Measurements from ENCODE around the gene USO1. TPM values are rescaled to one million over a fixed set of nuclear protein-coding genes. Genes with fewer than 3 reads are reported as not detected.

Gene USO1
- total and polyA plus RNA-seq, 9 of the 15 experiments (the other 6 are each of a cell fraction or from before 2014, with no cell fraction given) = 19.3 to 97.8 (median 48.5) TPM

GRCh38 chr4:75741027-75741426, 16.6 kb downstream of the USO1 start:
- in situ Hi-C loops (cut with MboI) = no loop called here
- 61% methylated on average over 2 of the region's 2 CpGs for WGBS (ENCODE audit: insufficient coverage, low coverage, missing lambda C conversion rate)
- ATAC-seq (peak; percentile 20; the same call in 2 of the 3 replicates), DNase-seq (ENCODE audit: extremely low read depth in 1 of 4, low spot score in 3 of 4) (no peak), FAIRE-seq (no peak)
- intact Hi-C loops (cut with micrococcal nuclease) = no loop called here
- no peaks in the 10 kb centered on the region for H3K9me3 ChIP-seq (replicated peaks; ENCODE audit: control insufficient read depth, insufficient read depth, low read depth, low read length)
- H3K27ac ChIP-seq (ENCODE audit: extremely low read depth, low read depth, low read length) = no peak overlapping the region
- CTCF ChIA-PET (ENCODE audit: low intra/inter-chr PET ratio) = interaction anchor here (0.7 kb wide), 1 partner anchor 24 kb away, joined by 3 read pairs; no protein-coding TSS in a partner anchor
- H3K27me3 ChIP-seq (ENCODE audit: control insufficient read depth in 2 of 2, insufficient read depth in 2 of 2, low read length in 2 of 2) = no peaks in the 10 kb centered on the region
- no peak overlapping the region for H3K9ac ChIP-seq (ENCODE audit: insufficient read depth in 1 of 2, low read depth in 2 of 2, low read length in 2 of 2)
- H3K4me1 ChIP-seq (replicated peaks in 1 of 2; ENCODE audit: control insufficient read depth in 2 of 2, insufficient read depth in 2 of 2, low read length in 2 of 2) = peaks cover 4 to 10% of the 10 kb centered on the region in 2 experiments; a peak in 3 of 5 replicates
- no peak overlapping the region for H3K4me2 ChIP-seq (ENCODE audit: insufficient read depth, low read length)
- no peaks in the 10 kb centered on the region for H4K20me1 ChIP-seq (replicated peaks; ENCODE audit: control insufficient read depth, insufficient read depth, low read length)
- peaks cover 11% of the 10 kb centered on the region for H3K36me3 ChIP-seq (ENCODE audit: control insufficient read depth, insufficient read depth, low read length)
- peaks cover 48% of the 10 kb centered on the region for H3K79me2 ChIP-seq (ENCODE audit: control insufficient read depth, insufficient read depth, low read length)
- H2AFZ ChIP-seq (ENCODE audit: low read depth, low read length) = no peak overlapping the region
- POLR2A ChIA-PET = interaction anchor here (0.8 to 3.4 kb wide), 4 partner anchors 9 to 32 kb away, joined by 3 to 25 read pairs (median 4); partner anchors contain the start of gene USO1
- H3K4me3 ChIP-seq = no peak overlapping the region
- BruUV-seq (replicated peaks) = no TSS peak
- TF ChIP-seq YY1 (IDR thresholded peaks at IDR 0.05; ENCODE audit: borderline replicate concordance in 1 of 3, control insufficient read depth in 1 of 3, extremely low read depth in 1 of 3, insufficient read depth in 3 of 3, insufficient read length in 1 of 3, insufficient replicate concordance in 2 of 3, low read depth in 1 of 3, low read length in 2 of 3) = no peak
- no peak for TF ChIP-seq EP300 (IDR thresholded peaks at IDR 0.05; ENCODE audit: low read length)
- TF ChIP-seq MEIS2 (IDR thresholded peaks at IDR 0.05; ENCODE audit: partially characterized antibody) = no peak
- no peak for TF ChIP-seq ZBTB9 (CRISPR knock-in tag; IDR thresholded peaks at IDR 0.05)
- TF ChIP-seq MECOM (CRISPR knock-in tag; IDR thresholded peaks at IDR 0.05) = no peak
- TF ChIP-seq CGGBP1 (CRISPR knock-in tag; IDR thresholded peaks at IDR 0.05) = no peak
- no peak for TF ChIP-seq XRCC5 (IDR thresholded peaks at IDR 0.05; ENCODE audit: low read depth, low read length)
- no peak for TF ChIP-seq ATF7 (IDR thresholded peaks at IDR 0.05)
- no peak for TF ChIP-seq GTF2B (IDR thresholded peaks at IDR 0.05; ENCODE audit: extremely low read depth, insufficient read length)
- no peak for TF ChIP-seq SMARCC2 (IDR thresholded peaks at IDR 0.05; ENCODE audit: low read depth)
- TF ChIP-seq PHF21A (IDR thresholded peaks at IDR 0.05; ENCODE audit: borderline replicate concordance, low read depth) = no peak
- TF ChIP-seq FOXP1 (CRISPR knock-in tag; IDR thresholded peaks at IDR 0.05) = no peak
- no peak for TF ChIP-seq HIVEP1 (CRISPR knock-in tag; IDR thresholded peaks at IDR 0.05)
- no peak for TF ChIP-seq DLX4 (CRISPR knock-in tag; IDR thresholded peaks at IDR 0.05)
- TF ChIP-seq MIER1 (IDR thresholded peaks at IDR 0.05; ENCODE audit: low read depth) = no peak
- TF ChIP-seq ZSCAN32 (CRISPR knock-in tag; IDR thresholded peaks at IDR 0.05) = no peak
- no peak for TF ChIP-seq HNRNPLL (IDR thresholded peaks at IDR 0.05; ENCODE audit: low read depth, low read length, poor library complexity, severe bottlenecking)
- no peak for TF ChIP-seq LEF1 (IDR thresholded peaks at IDR 0.05)
- no peaks in the 10 kb centered on the region for H3K9me1 ChIP-seq (ENCODE audit: control insufficient read depth, insufficient read depth, low read length)
